Stomach (tissue), 9 donors: ENCODE data around the gene GNG2. TPM values are rescaled to one million over a fixed set of nuclear protein-coding genes. Genes with fewer than 3 reads are reported as not detected.

ENCODE experiments used
- DNase-seq, 2 donors: peaks; one replicate each; pipeline versions ENCODE4 v3.0.0 to v3.0.0-alpha.2; 2013 to 2019
- H3K27ac ChIP-seq, 5 donors: fragments of 200-600 bp in 4 of 5; sonication (generic) in 4 of 5; one replicate each; pipeline ENCODE4 v1.5.1; 2013 to 2019; ENCODE audit warnings: mild to moderate bottlenecking in 1 of 5, moderate library complexity in 1 of 5
- H3K27me3 ChIP-seq, 3 donors: fragments of 200-600 bp; sonication (generic); one replicate each; pipeline ENCODE4 v1.5.1; 2017 to 2019; ENCODE audit warnings: mixed run types in 1 of 3
- H3K36me3 ChIP-seq, 4 donors: fragments of 200-600 bp; sonication (generic); 1 replicate in 3 of 4; 2 replicates in 1 of 4; pipeline ENCODE4 v1.5.1; 2016 to 2019
- H3K4me1 ChIP-seq, 4 donors: fragments of 200-600 bp; sonication (generic); one replicate each; pipeline ENCODE4 v1.5.1; 2016 to 2019
- H3K4me3 ChIP-seq, 4 donors: fragments of 200-600 bp; sonication (generic) in 3 of 4; one replicate each; pipeline ENCODE4 v1.5.1; 2016 to 2019; ENCODE audit warnings: mild to moderate bottlenecking in 1 of 4
- H3K9me3 ChIP-seq, 4 donors: fragments of 200-600 bp; sonication (generic); one replicate each; pipeline ENCODE4 v1.5.1; 2016 to 2019
- EP300 ChIP-seq: sonication (generic); formaldehyde crosslinking; IDR thresholded peaks from one replicate; pipeline ENCODE4 v1.6.1; 2017; ENCODE audit warnings: antibody characterized with exemption
- POLR2A ChIP-seq, 4 donors: fragments of 450-650 bp; IDR thresholded peaks; one replicate each; pipeline ENCODE4 v1.6.1; 2016; ENCODE audit warnings: antibody characterized with exemption in 4 of 4, control low read depth in 2 of 4, mild to moderate bottlenecking in 1 of 4, moderate library complexity in 1 of 4
- POLR2AphosphoS5 ChIP-seq, 3 donors: sonication (generic); formaldehyde crosslinking; IDR thresholded peaks; one replicate each; pipeline ENCODE4 v1.6.1; 2016; ENCODE audit warnings: antibody characterized with exemption in 3 of 3
- WGBS, 5 donors: extraction: QIAGEN DNeasy Blood & Tissue Kit in 3 of 5; methylation state at CpG; one replicate each; pipeline versions ENCODE4 v1.1.5 to v1.1.7; 2013 to 2018; 5-methylcytosine and 5-hydroxymethylcytosine counted together
- intact Hi-C: fragments of 100-400 bp; cut with DNase I; formaldehyde crosslinking; loops from one replicate; pipeline ENCODE4 v1.15.1; 2023; ENCODE audit warnings: low total_unique reads
- polyA plus RNA-seq, 3 donors: library from polyadenylated mRNA; stranded (reverse); fragments of 200-250 nt; gene quantifications; one replicate each; pipeline ENCODE4 v1.2.3, GENCODE V29; 2013
- total RNA-seq, 5 donors: library from RNA; depleted of rRNA; stranded (reverse); fragments of >200 nt; gene quantifications; one replicate each; pipeline versions ENCODE4 v1.1.0 to v1.2.3, GENCODE V29; 2014 to 2016
- TF ChIP-seq, protein P1 (sequence below), 7 experiments: fragments of 450-650 bp in 4 of 7; fragments of 200-600 bp in 3 of 7; sonication (generic) in 3 of 7; IDR thresholded peaks; one replicate each; pipeline ENCODE4 v1.5.1; 2016 to 2019; ENCODE audit warnings: antibody characterized with exemption in 7 of 7, control low read depth in 2 of 7, mild to moderate bottlenecking in 1 of 7
- donor health status: healthy with polysubstance abuse.
- donor health status: Bipolar disorder and iron deficiency.
- donor health status: healthy.

Gene GNG2
- total and polyA plus RNA-seq, 8 donors, result 0.58 to 23.3 (median 9.2) TPM

- intact Hi-C loops, result no loop called here
- 55 to 65% (median 61%) methylated on average over 3 of the region's 3 CpGs for WGBS, 5 donors
- H3K36me3 ChIP-seq, result no peaks in the 10 kb centered on the region
Observed at GRCh38 chr14:51938821-51939220, 78.4 kb downstream of the GNG2 start.

DNA sequence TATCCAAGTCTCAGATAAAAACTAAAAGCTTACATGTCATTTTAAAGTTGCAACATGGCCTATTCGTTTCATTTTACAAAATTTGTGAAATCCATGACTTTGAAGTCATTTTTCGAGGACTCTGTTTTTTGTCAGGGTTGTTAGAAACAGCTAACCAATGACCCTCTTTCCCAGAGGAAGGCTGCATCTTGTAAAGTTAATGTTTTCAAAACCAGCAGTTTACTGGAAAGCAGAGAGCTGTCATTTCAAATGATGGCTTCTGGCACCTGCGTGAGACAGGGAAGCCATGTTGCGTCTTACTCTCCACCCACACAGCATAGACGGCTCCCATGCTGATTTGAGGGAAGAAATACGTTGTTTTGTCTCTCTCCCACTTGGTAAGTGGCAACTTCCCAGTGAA lies 78.8 kb downstream of the GNG2 start:
- H3K4me3 ChIP-seq, result no peak overlapping the region
- intact Hi-C loops, result no loop called here
- peak in 1 of 2 donors; percentile 74 for DNase-seq
- TF ChIP-seq, protein P1, sequence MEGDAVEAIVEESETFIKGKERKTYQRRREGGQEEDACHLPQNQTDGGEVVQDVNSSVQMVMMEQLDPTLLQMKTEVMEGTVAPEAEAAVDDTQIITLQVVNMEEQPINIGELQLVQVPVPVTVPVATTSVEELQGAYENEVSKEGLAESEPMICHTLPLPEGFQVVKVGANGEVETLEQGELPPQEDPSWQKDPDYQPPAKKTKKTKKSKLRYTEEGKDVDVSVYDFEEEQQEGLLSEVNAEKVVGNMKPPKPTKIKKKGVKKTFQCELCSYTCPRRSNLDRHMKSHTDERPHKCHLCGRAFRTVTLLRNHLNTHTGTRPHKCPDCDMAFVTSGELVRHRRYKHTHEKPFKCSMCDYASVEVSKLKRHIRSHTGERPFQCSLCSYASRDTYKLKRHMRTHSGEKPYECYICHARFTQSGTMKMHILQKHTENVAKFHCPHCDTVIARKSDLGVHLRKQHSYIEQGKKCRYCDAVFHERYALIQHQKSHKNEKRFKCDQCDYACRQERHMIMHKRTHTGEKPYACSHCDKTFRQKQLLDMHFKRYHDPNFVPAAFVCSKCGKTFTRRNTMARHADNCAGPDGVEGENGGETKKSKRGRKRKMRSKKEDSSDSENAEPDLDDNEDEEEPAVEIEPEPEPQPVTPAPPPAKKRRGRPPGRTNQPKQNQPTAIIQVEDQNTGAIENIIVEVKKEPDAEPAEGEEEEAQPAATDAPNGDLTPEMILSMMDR (IDR thresholded peaks at IDR 0.05), result no peak
- TF ChIP-seq POLR2AphosphoS5 (IDR thresholded peaks at IDR 0.05) (no peak), EP300 (no peak), POLR2A (IDR thresholded peaks at IDR 0.05) (no peak)
- no peaks in the 10 kb centered on the region for H3K4me1 ChIP-seq
- H3K36me3 ChIP-seq, result no peaks in the 10 kb centered on the region
- H3K27ac ChIP-seq, result no peak overlapping the region
- H3K27me3 ChIP-seq, result no peaks in the 10 kb centered on the region
- 70 to 74% (median 74%) methylated on average over 6 of the region's 6 CpGs for WGBS, 5 donors
- no peaks in the 10 kb centered on the region for H3K9me3 ChIP-seq

More at GRCh38 chr14:51938821-51939220, 78.4 kb downstream of the GNG2 start:
- H3K9me3 ChIP-seq, result no peaks in the 10 kb centered on the region
- no peak overlapping the region for H3K27ac ChIP-seq
- TF ChIP-seq POLR2A (IDR thresholded peaks at IDR 0.05) (no peak), POLR2AphosphoS5 (IDR thresholded peaks at IDR 0.05) (no peak), EP300 (no peak)
- TF ChIP-seq, protein P1 (IDR thresholded peaks at IDR 0.05), result no peak
- DNase-seq, result no peak
- H3K4me1 ChIP-seq, result no peaks in the 10 kb centered on the region
- H3K27me3 ChIP-seq, result no peaks in the 10 kb centered on the region
- no peak overlapping the region for H3K4me3 ChIP-seq

DNA sequence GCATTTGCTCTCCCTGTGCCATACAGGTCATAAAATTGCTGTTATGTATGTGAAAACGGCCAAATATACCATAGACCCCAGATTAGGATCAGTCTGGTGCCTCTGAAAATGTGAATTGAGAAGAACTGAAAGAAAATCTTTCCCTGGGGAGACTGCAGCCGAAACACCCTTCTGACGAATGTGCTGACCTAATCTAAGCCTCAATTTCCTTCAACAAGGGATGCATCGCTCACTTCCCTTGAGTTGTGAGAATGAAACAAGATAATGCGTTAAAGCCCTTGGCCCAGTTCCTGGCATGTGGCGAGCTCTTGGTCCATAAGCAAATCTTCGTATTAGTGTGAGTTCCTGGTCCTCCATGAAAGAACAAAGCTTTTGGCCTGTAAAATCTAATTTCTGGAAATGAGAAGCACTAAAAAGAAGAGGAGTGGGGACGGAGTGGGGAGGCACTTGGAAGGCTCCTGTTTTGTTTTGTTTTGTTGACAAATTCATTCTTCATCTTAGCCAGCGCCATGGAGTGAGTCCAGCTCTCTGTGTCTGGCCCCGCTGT lies 79.4 kb downstream of the GNG2 start:
- 70 to 76% (median 75%) methylated on average over 10 of the region's 10 CpGs for WGBS, 5 donors

DNA sequence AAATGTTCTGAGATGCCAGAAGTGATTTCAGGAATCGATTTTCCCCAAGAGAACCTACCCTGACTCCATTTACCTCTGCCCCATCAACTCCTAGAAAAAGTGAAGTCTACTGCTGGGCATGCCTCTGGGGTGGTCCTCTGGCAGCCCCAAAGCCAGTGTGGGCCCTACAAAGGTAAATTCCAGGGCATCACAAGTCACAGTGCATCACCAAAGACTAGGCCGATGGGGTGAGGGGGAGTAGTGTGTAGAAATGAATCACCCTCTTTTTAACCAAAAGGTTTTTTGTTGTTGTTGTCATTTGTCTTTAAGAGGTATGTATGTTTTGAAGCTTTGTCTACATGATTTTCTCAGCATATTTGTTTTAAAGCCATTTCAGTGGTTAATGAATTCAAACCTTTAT lies 82.6 kb downstream of the GNG2 start:
- no peak overlapping the region for H3K4me3 ChIP-seq
- H3K9me3 ChIP-seq, result peaks cover 0 to 3% (median 1%) of the 10 kb centered on the region in 4 donors
- TF ChIP-seq POLR2A (IDR thresholded peaks at IDR 0.05), result no peak
- no peak for TF ChIP-seq POLR2AphosphoS5 (IDR thresholded peaks at IDR 0.05)
- no peak for TF ChIP-seq EP300
- TF ChIP-seq, protein P1 (IDR thresholded peaks at IDR 0.05), result no peak
- WGBS, 5 donors, result 83 to 97% (median 84%) methylated on average over 2 of the region's 2 CpGs
- no peaks in the 10 kb centered on the region for H3K36me3 ChIP-seq
- intact Hi-C loops, result no loop called here
- no peak overlapping the region for H3K27ac ChIP-seq
- no peaks in the 10 kb centered on the region for H3K27me3 ChIP-seq
- no peaks in the 10 kb centered on the region for H3K4me1 ChIP-seq
- DNase-seq, result no peak

More for the DNA sequence above, 79.4 kb downstream of the GNG2 start:
- TF ChIP-seq, protein P1 (IDR thresholded peaks at IDR 0.05), result no peak
- no peak for TF ChIP-seq POLR2A (IDR thresholded peaks at IDR 0.05)
- no peak for TF ChIP-seq EP300
- TF ChIP-seq POLR2AphosphoS5 (IDR thresholded peaks at IDR 0.05), result no peak
- Histone ChIP-seq H3K4me3 (no peak overlapping the region), H3K27me3 (no peaks in the 10 kb centered on the region), H3K27ac (no peak overlapping the region), H3K36me3 (no peaks in the 10 kb centered on the region), H3K9me3 (no peaks in the 10 kb centered on the region), H3K4me1 (no peaks in the 10 kb centered on the region)
- intact Hi-C loops, result no loop called here
- peak in 1 of 2 donors; percentile 75 for DNase-seq
